ENCODE results near the gene NGEF.

DNA sequence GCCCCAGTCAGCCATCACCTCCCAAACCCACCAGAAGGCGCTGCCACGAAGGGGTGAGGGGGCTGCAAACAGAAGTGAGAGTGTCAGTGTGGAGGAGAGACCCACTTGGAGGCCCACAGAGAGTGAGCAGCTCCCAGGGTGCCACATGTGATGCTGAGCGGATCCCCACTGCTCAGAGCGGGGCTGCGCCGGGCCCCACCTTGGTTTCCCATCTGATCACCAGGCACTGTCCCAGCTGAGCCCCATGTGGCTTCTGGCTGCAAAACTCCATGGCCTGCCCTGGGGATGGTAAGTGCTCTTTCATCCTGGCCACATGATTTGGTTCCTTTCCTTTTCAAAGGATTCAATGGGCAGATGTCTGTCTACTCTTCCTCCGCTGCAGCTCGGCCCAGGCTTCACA is 119.2 kb downstream of the NGEF start:
- TF ChIP-seq, protein P1, sequence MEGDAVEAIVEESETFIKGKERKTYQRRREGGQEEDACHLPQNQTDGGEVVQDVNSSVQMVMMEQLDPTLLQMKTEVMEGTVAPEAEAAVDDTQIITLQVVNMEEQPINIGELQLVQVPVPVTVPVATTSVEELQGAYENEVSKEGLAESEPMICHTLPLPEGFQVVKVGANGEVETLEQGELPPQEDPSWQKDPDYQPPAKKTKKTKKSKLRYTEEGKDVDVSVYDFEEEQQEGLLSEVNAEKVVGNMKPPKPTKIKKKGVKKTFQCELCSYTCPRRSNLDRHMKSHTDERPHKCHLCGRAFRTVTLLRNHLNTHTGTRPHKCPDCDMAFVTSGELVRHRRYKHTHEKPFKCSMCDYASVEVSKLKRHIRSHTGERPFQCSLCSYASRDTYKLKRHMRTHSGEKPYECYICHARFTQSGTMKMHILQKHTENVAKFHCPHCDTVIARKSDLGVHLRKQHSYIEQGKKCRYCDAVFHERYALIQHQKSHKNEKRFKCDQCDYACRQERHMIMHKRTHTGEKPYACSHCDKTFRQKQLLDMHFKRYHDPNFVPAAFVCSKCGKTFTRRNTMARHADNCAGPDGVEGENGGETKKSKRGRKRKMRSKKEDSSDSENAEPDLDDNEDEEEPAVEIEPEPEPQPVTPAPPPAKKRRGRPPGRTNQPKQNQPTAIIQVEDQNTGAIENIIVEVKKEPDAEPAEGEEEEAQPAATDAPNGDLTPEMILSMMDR (IDR thresholded peaks at IDR 0.05), result no peak
- no peak for TF ChIP-seq POLR2AphosphoS5 (IDR thresholded peaks at IDR 0.05)

Data from transverse colon (tissue), 4 donors.